ENCODE data around the gene PRKCI.

PRKCI gene

DNA sequence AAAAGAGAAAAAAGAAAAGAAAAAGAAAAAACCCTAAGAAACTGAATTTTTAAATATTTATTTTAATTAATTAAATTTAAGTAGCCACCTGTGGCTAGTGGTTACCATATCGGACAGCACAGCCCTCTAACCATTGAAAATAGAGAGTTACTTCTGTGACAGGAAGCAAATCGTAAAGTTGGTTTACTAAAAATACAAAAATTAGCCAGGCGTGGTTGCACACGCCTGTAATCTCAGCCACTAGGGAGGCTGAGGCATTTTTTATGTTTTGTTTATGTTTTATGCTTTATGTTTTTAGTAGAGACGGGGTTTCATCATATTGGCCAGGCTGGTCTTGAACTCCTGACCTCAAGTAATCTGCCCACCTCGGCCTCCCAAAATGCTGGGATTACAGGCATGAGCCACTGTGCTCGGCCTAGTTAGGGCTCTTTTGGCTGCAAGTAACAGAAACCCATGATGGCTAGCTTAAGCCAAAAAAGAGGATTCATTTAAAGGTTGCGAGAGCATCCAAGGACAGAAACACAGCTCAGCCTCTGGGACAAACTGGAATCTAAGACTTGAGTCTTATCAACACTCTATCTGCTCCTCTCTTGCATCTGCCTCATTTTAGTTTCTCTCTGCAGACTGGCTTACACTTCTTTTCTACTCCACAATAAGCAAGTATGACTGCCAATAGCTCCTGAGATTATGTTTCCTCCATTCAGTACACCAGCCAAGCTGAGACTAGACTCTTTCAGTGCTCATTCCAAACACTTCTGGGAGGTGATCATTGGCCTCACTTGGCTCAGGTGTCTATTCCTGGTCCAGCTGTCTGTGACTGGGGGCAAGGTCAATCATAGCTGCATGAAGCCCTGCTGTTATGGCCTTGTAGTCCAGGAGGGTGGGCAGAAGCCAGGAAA, 128.5 kb downstream of the PRKCI start:
- DNase-seq (ENCODE audit: low read depth), result no peak
- no peak overlapping the region for H3K4me3 ChIP-seq (ENCODE audit: low read length)
- TF ChIP-seq, protein P1, sequence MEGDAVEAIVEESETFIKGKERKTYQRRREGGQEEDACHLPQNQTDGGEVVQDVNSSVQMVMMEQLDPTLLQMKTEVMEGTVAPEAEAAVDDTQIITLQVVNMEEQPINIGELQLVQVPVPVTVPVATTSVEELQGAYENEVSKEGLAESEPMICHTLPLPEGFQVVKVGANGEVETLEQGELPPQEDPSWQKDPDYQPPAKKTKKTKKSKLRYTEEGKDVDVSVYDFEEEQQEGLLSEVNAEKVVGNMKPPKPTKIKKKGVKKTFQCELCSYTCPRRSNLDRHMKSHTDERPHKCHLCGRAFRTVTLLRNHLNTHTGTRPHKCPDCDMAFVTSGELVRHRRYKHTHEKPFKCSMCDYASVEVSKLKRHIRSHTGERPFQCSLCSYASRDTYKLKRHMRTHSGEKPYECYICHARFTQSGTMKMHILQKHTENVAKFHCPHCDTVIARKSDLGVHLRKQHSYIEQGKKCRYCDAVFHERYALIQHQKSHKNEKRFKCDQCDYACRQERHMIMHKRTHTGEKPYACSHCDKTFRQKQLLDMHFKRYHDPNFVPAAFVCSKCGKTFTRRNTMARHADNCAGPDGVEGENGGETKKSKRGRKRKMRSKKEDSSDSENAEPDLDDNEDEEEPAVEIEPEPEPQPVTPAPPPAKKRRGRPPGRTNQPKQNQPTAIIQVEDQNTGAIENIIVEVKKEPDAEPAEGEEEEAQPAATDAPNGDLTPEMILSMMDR (conservative IDR thresholded peaks at IDR 0.05; ENCODE audit: low read length), result no peak

DNA sequence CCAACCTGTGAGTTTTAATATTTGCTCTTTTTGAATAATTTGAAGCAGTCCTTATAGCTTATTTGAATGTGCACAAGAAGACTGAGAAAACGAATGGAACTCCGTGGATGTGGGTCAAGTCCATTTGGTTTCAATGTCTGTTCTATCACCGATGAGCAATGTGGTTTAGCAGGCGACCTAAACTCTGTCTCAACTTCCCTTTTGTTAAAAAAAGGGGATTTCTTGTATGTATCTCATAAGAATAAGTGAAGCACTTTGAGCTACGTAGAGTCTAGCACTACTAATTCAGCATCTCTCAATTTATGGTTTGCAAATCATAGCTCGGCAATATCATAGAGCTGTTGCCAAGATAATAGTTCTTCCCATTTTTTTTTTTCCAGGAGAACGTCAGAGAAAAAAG, 130.7 kb downstream of the PRKCI start:
- TF ChIP-seq, protein P1 (conservative IDR thresholded peaks at IDR 0.05; ENCODE audit: low read length), result no peak
- DNase-seq (ENCODE audit: low read depth), result no peak
- H3K4me3 ChIP-seq (ENCODE audit: low read length), result no peak overlapping the region

DNA sequence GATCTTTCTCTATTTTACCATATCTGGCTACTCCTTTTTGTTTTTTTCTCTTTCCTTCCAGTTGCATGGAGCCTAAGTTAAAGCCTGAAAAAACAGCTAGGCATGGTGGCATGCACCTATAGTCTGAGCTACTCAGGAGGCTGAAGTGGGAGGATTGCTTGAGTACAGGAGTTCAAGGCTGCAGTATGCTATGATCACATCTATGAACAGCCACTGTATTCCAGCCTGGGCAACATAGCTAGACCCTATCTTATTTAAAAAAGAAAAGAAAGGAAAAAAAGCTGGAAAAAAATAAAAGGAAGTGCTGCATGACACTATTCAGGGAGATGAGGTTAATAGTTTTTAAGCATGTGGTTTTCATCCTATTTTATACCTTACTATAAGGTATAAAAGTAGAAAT, 131.3 kb downstream of the PRKCI start:
- no peak for DNase-seq (ENCODE audit: low read depth)
- H3K4me3 ChIP-seq (ENCODE audit: low read length), result no peak overlapping the region
- TF ChIP-seq, protein P1 (conservative IDR thresholded peaks at IDR 0.05; ENCODE audit: low read length), result no peak

DNA sequence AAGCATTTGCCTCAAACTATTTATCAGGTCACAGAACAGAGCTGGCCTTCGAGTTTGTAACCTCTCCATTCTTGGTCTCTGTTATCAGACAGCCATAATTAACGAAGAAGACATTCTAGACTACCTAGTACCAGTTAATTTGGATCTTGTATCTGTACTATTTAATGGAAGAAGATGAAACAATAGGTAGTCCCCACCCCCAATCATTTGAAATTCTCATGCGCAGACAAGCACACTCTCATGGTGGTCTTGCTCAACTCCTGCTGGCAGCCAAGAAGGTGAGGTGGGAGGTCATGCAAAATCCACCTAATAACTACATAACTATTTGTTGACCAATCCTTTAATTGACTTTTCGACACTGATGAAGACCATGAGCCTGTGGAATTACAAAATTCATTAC, 132.5 kb downstream of the PRKCI start:
- TF ChIP-seq, protein P1 (conservative IDR thresholded peaks at IDR 0.05; ENCODE audit: low read length), result no peak
- H3K4me3 ChIP-seq (ENCODE audit: low read length), result no peak overlapping the region
- no peak for DNase-seq (ENCODE audit: low read depth)
